ENCODE data around the gene PTTG1IP2. TPM values are rescaled to one million over a fixed set of nuclear protein-coding genes. Genes with fewer than 3 reads are reported as not detected.

PTTG1IP2 gene
- total and polyA plus RNA-seq, 9 of the 15 experiments (the other 6 are each of a cell fraction or from before 2014, with no cell fraction given), result not detected

DNA sequence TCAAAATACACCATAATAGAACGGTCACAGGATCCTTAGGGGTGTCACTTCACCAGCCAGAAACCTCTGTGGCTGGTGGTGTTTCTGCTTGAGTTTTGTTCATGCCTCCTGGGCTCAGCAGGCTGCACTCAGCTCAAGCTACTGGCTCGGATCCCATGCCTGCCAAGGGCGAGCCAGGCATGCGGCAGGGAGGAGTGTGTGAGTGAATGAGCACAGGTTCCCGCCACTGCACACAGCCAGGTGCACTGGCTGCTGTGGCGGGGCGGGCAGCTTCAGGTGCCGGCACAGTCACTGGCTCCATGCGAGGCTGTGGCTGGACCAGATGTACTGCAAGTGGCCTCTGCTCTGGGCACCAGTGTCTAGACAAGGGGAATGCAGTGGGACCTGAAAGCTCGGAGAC, 36.7 kb upstream of the PTTG1IP2 start:
- no peak for FAIRE-seq
- no peak overlapping the region for H2AFZ ChIP-seq (ENCODE audit: low read depth, low read length)
- no TSS peak for BruUV-seq (replicated peaks)
- no peak for DNase-seq (ENCODE audit: extremely low read depth in 1 of 4, low spot score in 3 of 4)
- H3K79me2 ChIP-seq (ENCODE audit: control insufficient read depth, insufficient read depth, low read length), result no peaks in the 10 kb centered on the region
- no peak overlapping the region for H3K27ac ChIP-seq (ENCODE audit: extremely low read depth, low read depth, low read length)
- in situ Hi-C loops (cut with MboI) (loop anchor here (5.0 to 10.0 kb wide), 2 partner anchors 265 to 1888 kb away; no protein-coding TSS in a partner anchor), intact Hi-C loops (cut with micrococcal nuclease) (no loop called here)
- CTCF ChIA-PET (ENCODE audit: low intra/inter-chr PET ratio), result no interaction called here
- 1% methylated on average over 10 of the region's 10 CpGs for WGBS (ENCODE audit: insufficient coverage, low coverage, missing lambda C conversion rate)
- no peak for ATAC-seq
- POLR2A ChIA-PET, result no interaction called here
- no peak overlapping the region for H3K4me2 ChIP-seq (ENCODE audit: insufficient read depth, low read length)
- H3K36me3 ChIP-seq (ENCODE audit: control insufficient read depth, insufficient read depth, low read length), result no peaks in the 10 kb centered on the region
- no peak overlapping the region for H3K9ac ChIP-seq (ENCODE audit: insufficient read depth in 1 of 2, low read depth in 2 of 2, low read length in 2 of 2)
- H4K20me1 ChIP-seq (replicated peaks; ENCODE audit: control insufficient read depth, insufficient read depth, low read length), result no peaks in the 10 kb centered on the region
- H3K4me1 ChIP-seq (replicated peaks in 1 of 2; ENCODE audit: control insufficient read depth in 2 of 2, insufficient read depth in 2 of 2, low read length in 2 of 2), result no peaks in the 10 kb centered on the region
- no peaks in the 10 kb centered on the region; a peak in 1 of 5 replicates for H3K27me3 ChIP-seq (ENCODE audit: control insufficient read depth in 2 of 2, insufficient read depth in 2 of 2, low read length in 2 of 2)
- no peak overlapping the region for H3K4me3 ChIP-seq
- no peaks in the 10 kb centered on the region for H3K9me1 ChIP-seq (ENCODE audit: control insufficient read depth, insufficient read depth, low read length)
- H3K9me3 ChIP-seq (replicated peaks; ENCODE audit: control insufficient read depth, insufficient read depth, low read depth, low read length), result 0 out of 2 replicates have a peak, but pooled peaks cover 2% of the 10 kb centered on the region
- TF ChIP-seq SAP30 (IDR thresholded peaks at IDR 0.05; ENCODE audit: borderline replicate concordance, insufficient read depth, low read depth, low read length, poor library complexity, severe bottlenecking) (no peak), WHSC1 (IDR thresholded peaks at IDR 0.05; ENCODE audit: low read length) (no peak), POLR2AphosphoS2 (IDR thresholded peaks at IDR 0.05; ENCODE audit: low read length) (no peak), ZNF584 (CRISPR knock-in tag; IDR thresholded peaks at IDR 0.05; ENCODE audit: low read depth) (no peak), ZNF175 (CRISPR knock-in tag; IDR thresholded peaks at IDR 0.05; ENCODE audit: low read depth) (no peak), ZKSCAN8 (CRISPR knock-in tag; IDR thresholded peaks at IDR 0.05) (no peak)
- TF ChIP-seq, protein P1, sequence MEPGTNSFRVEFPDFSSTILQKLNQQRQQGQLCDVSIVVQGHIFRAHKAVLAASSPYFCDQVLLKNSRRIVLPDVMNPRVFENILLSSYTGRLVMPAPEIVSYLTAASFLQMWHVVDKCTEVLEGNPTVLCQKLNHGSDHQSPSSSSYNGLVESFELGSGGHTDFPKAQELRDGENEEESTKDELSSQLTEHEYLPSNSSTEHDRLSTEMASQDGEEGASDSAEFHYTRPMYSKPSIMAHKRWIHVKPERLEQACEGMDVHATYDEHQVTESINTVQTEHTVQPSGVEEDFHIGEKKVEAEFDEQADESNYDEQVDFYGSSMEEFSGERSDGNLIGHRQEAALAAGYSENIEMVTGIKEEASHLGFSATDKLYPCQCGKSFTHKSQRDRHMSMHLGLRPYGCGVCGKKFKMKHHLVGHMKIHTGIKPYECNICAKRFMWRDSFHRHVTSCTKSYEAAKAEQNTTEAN (CRISPR knock-in tag; IDR thresholded peaks at IDR 0.05), result no peak
- TF ChIP-seq, protein P2, sequence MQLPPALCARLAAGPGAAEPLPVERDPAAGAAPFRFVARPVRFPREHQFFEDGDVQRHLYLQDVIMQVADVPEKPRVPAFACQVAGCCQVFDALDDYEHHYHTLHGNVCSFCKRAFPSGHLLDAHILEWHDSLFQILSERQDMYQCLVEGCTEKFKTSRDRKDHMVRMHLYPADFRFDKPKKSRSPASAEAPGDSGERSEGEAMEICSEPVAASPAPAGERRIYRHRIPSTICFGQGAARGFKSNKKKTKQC (CRISPR knock-in tag; IDR thresholded peaks at IDR 0.05), result no peak
- TF ChIP-seq, protein P3, sequence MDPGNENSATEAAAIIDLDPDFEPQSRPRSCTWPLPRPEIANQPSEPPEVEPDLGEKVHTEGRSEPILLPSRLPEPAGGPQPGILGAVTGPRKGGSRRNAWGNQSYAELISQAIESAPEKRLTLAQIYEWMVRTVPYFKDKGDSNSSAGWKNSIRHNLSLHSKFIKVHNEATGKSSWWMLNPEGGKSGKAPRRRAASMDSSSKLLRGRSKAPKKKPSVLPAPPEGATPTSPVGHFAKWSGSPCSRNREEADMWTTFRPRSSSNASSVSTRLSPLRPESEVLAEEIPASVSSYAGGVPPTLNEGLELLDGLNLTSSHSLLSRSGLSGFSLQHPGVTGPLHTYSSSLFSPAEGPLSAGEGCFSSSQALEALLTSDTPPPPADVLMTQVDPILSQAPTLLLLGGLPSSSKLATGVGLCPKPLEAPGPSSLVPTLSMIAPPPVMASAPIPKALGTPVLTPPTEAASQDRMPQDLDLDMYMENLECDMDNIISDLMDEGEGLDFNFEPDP (CRISPR knock-in tag; IDR thresholded peaks at IDR 0.05), result no peak
- TF ChIP-seq, protein P4, sequence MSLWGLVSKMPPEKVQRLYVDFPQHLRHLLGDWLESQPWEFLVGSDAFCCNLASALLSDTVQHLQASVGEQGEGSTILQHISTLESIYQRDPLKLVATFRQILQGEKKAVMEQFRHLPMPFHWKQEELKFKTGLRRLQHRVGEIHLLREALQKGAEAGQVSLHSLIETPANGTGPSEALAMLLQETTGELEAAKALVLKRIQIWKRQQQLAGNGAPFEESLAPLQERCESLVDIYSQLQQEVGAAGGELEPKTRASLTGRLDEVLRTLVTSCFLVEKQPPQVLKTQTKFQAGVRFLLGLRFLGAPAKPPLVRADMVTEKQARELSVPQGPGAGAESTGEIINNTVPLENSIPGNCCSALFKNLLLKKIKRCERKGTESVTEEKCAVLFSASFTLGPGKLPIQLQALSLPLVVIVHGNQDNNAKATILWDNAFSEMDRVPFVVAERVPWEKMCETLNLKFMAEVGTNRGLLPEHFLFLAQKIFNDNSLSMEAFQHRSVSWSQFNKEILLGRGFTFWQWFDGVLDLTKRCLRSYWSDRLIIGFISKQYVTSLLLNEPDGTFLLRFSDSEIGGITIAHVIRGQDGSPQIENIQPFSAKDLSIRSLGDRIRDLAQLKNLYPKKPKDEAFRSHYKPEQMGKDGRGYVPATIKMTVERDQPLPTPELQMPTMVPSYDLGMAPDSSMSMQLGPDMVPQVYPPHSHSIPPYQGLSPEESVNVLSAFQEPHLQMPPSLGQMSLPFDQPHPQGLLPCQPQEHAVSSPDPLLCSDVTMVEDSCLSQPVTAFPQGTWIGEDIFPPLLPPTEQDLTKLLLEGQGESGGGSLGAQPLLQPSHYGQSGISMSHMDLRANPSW (CRISPR knock-in tag; IDR thresholded peaks at IDR 0.05), result no peak
- TF ChIP-seq, protein P5, sequence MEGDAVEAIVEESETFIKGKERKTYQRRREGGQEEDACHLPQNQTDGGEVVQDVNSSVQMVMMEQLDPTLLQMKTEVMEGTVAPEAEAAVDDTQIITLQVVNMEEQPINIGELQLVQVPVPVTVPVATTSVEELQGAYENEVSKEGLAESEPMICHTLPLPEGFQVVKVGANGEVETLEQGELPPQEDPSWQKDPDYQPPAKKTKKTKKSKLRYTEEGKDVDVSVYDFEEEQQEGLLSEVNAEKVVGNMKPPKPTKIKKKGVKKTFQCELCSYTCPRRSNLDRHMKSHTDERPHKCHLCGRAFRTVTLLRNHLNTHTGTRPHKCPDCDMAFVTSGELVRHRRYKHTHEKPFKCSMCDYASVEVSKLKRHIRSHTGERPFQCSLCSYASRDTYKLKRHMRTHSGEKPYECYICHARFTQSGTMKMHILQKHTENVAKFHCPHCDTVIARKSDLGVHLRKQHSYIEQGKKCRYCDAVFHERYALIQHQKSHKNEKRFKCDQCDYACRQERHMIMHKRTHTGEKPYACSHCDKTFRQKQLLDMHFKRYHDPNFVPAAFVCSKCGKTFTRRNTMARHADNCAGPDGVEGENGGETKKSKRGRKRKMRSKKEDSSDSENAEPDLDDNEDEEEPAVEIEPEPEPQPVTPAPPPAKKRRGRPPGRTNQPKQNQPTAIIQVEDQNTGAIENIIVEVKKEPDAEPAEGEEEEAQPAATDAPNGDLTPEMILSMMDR (IDR thresholded peaks at IDR 0.05 in 2 of 3, conservative IDR thresholded peaks at IDR 0.05 in 1 of 3; ENCODE audit: insufficient read depth in 2 of 3, low read depth in 1 of 3, low read length in 3 of 3), result no peak
- TF ChIP-seq, protein P6, sequence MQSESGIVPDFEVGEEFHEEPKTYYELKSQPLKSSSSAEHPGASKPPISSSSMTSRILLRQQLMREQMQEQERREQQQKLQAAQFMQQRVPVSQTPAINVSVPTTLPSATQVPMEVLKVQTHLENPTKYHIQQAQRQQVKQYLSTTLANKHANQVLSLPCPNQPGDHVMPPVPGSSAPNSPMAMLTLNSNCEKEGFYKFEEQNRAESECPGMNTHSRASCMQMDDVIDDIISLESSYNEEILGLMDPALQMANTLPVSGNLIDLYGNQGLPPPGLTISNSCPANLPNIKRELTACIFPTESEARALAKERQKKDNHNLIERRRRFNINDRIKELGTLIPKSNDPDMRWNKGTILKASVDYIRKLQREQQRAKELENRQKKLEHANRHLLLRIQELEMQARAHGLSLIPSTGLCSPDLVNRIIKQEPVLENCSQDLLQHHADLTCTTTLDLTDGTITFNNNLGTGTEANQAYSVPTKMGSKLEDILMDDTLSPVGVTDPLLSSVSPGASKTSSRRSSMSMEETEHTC (IDR thresholded peaks at IDR 0.05), result no peak
